ENCODE results near the gene PTPRN2.
"Not testable (repeated sequence)": the region's sequence is repeated elsewhere in the genome, so short reads cannot be mapped to it uniquely, and the experiment has no call there.

DNA sequence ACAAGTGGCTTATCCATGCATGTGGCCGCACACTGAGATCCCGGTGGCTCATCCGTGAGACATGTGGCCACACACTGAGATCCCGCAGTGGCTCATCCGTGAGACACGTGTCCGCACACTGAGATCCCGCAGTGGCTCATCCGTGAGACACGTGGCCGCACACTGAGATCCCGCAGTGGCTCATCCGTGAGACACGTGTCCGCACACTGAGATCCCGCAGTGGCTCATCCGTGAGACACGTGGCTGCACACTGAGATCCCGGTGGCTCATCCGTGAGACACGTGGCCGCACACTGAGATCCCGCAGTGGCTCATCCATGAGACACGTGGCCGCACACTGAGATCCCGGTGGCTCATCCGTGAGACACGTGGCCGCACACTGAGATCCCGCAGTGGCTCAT is 181.9 kb downstream of the PTPRN2 start:
- TF ChIP-seq, protein P1, sequence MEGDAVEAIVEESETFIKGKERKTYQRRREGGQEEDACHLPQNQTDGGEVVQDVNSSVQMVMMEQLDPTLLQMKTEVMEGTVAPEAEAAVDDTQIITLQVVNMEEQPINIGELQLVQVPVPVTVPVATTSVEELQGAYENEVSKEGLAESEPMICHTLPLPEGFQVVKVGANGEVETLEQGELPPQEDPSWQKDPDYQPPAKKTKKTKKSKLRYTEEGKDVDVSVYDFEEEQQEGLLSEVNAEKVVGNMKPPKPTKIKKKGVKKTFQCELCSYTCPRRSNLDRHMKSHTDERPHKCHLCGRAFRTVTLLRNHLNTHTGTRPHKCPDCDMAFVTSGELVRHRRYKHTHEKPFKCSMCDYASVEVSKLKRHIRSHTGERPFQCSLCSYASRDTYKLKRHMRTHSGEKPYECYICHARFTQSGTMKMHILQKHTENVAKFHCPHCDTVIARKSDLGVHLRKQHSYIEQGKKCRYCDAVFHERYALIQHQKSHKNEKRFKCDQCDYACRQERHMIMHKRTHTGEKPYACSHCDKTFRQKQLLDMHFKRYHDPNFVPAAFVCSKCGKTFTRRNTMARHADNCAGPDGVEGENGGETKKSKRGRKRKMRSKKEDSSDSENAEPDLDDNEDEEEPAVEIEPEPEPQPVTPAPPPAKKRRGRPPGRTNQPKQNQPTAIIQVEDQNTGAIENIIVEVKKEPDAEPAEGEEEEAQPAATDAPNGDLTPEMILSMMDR (conservative IDR thresholded peaks at IDR 0.05), result not testable (repeated sequence)
- not testable (repeated sequence) for TF ChIP-seq EZH2 (IDR thresholded peaks at IDR 0.05; ENCODE audit: low read depth)

Data from PC-9 (cell line).